Astrocyte of the spinal cord (primary cell): ENCODE data around the gene TRMT11.

ENCODE experiments used
- DNase-seq: peaks from one replicate; pipeline ENCODE4 v3.0.0; 2011; ENCODE audit warnings: low read depth, low spot score
- H3K4me3 ChIP-seq: 2 replicates; pipeline ENCODE4 v1.5.1; 2011; ENCODE audit warnings: low read depth, mild to moderate bottlenecking, low read length, moderate library complexity
- CTCF ChIP-seq: IDR thresholded peaks from 2 replicates; pipeline ENCODE4 v1.5.1; 2012; ENCODE audit warnings: low read depth, mild to moderate bottlenecking, low read length, inconsistent platforms
- in situ Hi-C: cut with HindIII; loops from 2 replicates; pipeline ENCODE4 v1.10.0; 2017; ENCODE audit warnings: low sequenced_read_pairs

The TRMT11 gene

GRCh38 chr6:126047648-126048047, 61.3 kb downstream of the TRMT11 start:
- DNase-seq = no peak
- H3K4me3 ChIP-seq = no peak overlapping the region
- no peak for TF ChIP-seq CTCF
- in situ Hi-C loops = no loop called here

GRCh38 chr6:126048635-126049034, 62.3 kb downstream of the TRMT11 start:
- TF ChIP-seq CTCF = no peak
- no peak overlapping the region for H3K4me3 ChIP-seq
- in situ Hi-C loops = no loop called here
- DNase-seq = no peak

- in situ Hi-C loops = no loop called here
- DNase-seq = no peak
- no peak overlapping the region for H3K4me3 ChIP-seq
- no peak for TF ChIP-seq CTCF
Observed at GRCh38 chr6:126050795-126051194, 64.5 kb downstream of the TRMT11 start.

GRCh38 chr6:126051791-126052190, 65.5 kb downstream of the TRMT11 start:
- no peak for DNase-seq
- no peak for TF ChIP-seq CTCF
- H3K4me3 ChIP-seq = no peak overlapping the region
- in situ Hi-C loops = no loop called here

- no peak for TF ChIP-seq CTCF
- in situ Hi-C loops = no loop called here
- no peak overlapping the region for H3K4me3 ChIP-seq
- DNase-seq = no peak
Observed at GRCh38 chr6:126052485-126052884, 66.1 kb downstream of the TRMT11 start.

GRCh38 chr6:126054258-126054702, 67.9 kb downstream of the TRMT11 start:
- no peak overlapping the region for H3K4me3 ChIP-seq
- in situ Hi-C loops = no loop called here
- TF ChIP-seq CTCF = no peak
- no peak for DNase-seq

GRCh38 chr6:126054802-126055201, 68.5 kb downstream of the TRMT11 start:
- in situ Hi-C loops = no loop called here
- TF ChIP-seq CTCF = no peak

More at GRCh38 chr6:126054802-126055201, 68.5 kb downstream of the TRMT11 start:
- no peak for DNase-seq
- no peak overlapping the region for H3K4me3 ChIP-seq
